Stimulated activated CD4-positive, alpha-beta T cell treated with anti-CD3 and anti-CD28 coated beads, Interleukin-1b, Interleukin-23, amount 100 ng/mL, for 4 hours (primary cell): ENCODE results near the gene CCL11.

Source experiments
- DNase-seq, 2 donors: peaks; one replicate each; pipeline ENCODE4 v3.0.0-alpha.2; 2020; ENCODE audit warnings: low read depth in 2 of 2

Gene CCL11

DNA sequence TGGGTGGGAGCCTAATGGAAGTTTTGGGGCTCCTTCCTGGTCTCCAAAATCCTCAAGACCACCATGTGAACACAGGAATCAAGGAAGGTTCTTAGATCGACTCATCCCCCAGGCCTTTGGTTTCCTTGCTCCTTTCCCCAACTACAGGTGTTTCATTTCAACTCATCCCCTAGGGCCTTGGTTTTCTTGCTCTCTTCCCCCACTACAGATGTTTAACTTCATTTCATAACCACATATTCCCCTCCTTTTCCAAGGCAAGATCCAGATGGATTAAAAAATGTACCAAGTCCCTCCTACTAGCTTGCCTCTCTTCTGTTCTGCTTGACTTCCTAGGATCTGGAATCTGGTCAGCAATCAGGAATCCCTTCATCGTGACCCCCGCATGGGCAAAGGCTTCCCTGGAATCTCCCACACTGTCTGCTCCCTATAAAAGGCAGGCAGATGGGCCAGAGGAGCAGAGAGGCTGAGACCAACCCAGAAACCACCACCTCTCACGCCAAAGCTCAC, at the start of gene CCL11:
Gene CCL11 (plus strand): TSS at position 457 of the 507 bp plus-strand sequence. CDS start 67 bp downstream, outside the sequence.
- DNase-seq, result no peak

DNA sequence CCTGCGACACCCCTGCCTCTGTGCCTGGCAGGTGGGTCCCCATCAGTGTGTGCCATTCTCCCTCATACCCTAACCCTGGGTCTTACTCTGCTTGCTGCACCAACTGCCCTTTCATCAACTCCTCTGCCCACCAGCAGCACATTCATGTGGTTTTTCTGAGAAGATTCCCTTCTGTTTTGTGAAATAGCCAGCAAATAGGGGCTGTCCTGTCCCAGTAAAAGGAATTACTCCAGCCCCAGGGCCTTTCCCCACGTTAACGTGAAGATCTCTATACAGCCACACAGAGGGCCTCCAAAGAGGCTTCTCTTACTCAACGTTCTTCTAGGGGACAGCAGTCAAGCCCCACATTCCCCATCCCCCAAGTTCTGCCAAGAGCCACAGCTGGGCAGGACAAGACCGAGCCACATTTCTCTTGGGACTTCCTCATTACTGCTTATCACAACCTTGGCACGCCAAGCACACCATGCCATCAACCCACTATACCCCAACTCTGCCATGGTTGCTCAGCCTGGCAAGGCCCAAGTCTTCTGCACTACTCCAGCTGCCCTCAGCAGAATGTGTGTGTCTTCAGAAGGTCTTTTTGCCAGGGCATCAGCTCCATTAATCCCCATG, 49.2 kb upstream of the CCL11 start:
- no peak for DNase-seq

DNA sequence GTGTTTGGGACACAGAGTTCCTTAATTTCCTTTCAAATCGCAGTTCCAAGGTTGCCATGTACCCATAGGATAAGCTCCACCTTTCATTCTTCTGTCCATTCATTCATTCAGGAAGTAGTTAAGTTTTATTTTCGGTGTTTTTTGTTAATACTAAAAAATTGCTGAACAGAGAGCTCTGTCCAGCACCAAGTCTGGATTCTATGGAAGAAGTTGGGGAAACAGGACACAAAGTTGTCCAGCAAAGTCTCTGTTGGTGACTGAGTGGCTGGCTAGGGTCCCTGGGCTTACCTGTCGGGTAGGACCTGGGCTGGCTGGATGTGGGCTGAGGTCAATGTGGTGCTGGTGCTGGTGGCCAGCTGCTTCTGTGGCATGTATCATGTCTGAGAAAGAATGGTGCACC, 48.1 kb upstream of the CCL11 start:
- DNase-seq, result no peak

DNA sequence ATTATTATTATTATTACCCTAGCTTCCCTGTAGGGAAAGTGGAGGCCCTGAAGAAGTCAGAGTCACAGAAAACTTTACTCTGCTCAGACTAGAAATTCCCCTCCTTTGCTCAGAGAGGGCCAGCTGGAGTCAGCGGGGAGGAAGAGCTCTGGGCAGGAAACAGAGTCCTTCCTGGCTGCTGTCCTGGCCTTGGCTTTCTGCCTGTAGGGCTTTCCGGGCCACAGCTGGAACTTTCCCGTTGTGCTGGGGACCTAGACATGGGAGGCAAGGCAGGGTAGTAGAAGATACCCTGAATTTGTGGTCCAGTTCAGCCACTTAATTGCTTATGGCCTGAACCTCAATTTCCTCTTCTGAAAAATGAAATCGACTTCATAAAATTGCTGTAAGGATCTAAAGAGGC, 44.5 kb upstream of the CCL11 start:
- no peak for DNase-seq

DNA sequence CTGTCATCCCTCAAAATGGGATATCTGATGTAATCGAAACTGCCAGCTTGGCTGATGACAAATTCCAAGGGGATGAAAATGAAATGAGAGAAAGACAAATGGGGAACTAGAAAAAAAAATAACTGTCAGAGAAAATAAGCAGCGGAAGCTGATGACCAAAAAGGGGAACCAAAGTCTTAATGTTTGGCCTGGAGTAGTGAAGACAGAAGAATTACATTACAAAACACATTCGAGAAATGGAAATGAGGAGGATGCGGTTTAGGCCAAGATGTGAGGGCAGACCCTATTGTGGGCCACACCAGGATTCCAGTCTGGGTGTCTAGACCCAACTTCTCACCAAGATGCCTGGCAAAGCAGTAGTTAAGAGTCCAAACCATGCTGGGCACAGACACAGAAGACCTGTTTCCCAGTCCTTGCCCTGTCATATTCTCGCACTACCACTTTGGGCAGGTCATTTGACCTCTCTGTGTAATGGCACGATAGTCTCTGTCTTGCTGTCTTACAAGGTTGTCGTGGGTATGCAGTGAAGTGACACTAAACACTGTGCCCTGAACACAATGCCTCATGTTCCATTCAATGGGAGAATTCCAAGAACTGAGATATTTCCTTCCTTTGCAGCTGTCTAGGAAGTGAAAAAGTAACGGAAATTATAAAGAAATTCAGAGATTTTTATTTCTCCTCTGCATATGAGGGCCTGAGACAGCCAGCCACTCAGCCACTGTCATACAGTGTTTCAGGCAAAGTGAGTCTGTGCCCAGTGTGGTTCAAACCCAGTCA, 42.8 kb upstream of the CCL11 start:
- no peak for DNase-seq

DNA sequence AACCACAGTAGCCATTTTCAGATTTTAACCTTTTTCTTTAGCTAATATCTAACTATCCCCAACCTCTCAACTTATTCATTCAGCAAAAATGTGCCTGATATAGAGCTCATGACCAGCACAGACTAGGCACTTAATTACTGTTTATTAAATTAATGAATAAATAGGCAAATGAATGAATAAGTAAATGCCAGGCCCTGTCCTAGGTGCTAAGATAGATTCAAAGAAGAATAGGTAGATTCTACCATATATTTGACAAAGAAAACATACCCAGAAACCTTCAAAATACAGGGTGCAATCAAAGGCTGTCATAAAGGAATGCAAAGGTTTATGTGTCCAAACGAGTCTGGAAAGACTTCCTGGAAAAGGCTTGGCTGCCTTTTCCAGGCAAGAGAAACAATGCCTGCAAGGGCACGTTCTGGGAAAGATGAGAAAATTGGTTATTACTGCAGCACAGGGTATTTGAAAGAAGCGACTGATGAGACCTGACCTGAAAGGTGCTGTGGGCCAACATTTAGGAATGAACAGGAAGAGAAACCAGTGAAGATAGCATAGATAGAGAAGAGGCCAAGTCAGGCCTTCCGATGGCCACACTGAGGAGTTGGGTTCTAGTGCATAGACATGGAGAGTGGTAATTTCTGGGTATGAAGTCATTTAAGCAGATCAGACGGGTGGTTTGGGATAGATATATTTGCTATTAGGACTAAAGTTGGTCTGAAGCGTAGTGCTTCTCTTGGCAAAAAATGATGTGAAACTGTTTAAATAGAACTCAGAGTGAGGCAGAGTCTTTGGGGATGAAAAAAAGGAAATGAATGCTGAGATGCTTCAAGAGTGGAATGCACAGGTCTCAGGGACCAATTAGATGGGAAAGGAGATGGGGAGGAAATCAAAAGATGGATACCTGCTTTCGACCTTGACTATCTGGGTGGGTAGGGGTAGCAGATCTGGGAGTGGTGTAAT, 41.9 kb upstream of the CCL11 start:
- DNase-seq, result no peak

DNA sequence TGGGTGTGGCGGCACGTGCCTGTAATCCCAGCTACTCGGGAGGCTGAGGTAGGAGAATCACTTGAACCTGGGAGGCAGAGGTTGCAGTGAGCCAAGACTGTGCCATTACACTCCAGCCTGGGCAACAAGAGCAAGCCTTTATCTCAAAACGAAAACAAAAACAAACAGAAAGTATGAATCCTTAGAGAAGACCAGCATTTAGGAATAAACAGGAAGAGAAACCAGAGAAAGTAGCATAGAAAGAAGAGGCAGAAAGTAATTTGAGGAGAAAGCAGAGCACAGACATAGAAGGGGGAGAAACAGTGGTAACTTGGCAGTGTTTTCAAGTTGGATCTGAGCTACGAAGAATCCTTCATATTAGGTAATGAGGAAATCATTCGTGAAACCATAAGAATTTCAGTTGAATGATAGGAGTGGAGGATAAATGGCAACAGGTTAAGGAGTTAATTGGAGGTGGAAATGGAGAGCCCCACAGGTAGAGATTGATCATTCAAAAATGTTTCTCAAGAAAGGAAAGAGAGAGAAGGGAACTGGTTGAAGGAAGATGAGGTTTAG, 40.1 kb upstream of the CCL11 start:
- DNase-seq, result no peak

DNA sequence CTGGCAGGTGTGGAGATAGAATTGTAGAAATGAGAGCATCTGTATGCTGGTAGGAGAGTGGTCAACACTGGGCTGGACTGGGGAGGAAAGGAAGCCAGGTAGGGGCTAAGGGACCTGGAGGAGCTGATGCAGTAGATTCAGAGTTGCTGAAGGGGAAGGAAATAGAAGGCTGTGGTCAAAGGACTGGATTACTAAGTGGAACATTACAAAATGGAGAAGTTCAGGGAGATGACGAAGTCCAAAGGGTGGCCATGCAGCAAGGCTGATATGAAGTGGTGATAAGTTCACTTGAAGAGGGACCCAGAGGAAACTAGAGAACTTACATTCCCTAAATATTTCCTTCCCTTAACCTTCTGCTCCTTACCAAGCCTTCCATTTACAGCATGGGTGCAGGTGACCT, 39.1 kb upstream of the CCL11 start:
- DNase-seq, result no peak

DNA sequence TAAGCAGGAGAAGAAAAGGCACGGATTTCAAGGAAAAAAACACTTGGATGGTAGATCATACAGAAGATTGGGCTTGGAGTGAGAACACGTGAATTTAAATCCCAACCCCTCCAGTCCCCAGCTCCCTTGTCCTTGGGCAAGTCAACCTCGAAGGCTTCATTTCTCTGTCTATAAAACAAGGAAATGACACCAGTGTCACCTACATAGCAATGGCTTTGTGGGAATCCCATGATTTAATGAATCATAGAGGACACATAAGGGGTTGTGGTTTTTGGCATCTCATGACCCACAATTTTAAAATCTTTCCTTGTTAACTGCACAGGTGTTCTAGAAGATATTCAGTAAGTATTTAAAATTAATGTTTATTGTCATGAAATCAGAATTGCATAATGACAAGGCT, 38.7 kb upstream of the CCL11 start:
- DNase-seq, result no peak

DNA sequence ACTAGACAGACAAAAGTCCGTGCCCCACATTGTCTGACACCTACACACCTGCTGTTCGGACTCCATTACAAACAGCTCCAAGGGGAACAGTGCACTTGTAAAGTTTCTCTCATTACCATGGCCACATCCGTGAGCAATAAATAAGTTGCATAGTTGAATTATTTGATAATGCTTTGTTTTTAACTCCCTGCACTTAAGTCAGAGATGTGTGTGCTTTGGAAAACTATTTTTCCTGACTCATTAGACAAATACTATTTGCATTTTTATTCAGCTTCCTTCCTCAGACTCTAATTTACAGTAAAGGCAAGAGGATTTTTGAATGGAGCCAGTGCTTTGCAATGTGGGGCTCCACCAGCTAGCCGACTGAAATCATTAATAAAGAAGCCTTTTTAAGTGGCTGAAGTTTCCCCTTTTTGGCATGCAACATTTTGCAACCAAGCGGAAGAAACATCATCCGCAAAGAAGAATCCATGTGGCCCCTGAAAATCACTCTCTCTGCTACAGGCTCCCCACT, 37.0 kb upstream of the CCL11 start:
- no peak for DNase-seq

DNA sequence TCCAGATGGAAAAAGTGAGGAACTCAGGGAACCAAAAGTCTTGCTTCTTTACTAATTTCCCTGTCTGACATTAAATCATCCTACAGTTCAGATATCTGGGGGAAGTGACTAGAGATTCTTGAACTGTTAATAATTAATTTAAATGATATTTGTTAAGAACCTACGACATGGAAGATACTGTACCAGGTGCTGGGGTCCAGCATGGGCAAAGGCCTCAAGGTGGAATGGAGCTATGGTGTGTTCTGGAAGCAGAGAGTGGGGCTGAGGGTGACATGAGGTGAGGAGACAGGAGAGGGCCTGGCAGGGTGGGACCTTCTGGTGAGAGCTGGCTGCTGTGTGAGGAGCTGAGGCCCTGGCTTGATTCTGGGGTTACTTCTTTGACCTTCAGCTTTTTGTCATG, 36.5 kb upstream of the CCL11 start:
- DNase-seq, result no peak

DNA sequence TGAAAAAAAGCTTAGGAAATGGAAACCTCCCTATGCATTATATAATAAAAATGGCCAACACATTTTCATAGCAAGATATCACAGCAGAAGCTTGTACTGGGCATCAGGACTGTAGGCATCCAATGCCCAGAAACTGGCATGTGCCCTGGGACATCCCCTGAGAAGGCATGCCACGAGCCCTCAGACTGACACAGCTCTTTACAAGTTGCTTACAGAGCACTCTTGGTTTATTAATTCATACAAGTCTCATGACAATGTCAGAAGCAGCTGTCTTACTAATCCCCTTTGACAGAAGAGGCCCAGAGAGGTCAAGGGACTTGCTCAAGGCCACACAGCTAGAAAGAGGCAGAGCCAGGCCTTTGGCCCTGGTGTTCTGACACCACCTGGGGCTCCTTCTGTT, 36.1 kb upstream of the CCL11 start:
- no peak for DNase-seq

DNA sequence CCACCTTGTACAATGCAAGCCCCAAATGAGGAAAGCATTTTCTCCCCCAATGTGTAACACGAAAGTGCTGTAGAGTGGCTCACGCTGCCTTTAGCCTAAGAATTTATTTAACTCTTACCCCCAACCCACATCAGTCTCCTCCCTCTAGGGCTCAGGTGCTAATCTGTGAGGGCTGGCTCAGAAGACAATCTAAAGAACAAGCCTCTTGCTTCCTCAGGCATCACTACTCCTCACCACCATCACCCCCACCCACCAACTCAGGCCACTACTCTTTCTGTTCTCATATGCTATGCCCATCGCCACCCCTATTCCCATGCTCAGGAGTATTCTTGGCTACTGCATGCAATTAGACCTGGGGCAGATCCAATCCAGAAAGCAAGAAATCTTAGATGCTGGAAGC, 34.4 kb upstream of the CCL11 start:
- DNase-seq, result no peak

DNA sequence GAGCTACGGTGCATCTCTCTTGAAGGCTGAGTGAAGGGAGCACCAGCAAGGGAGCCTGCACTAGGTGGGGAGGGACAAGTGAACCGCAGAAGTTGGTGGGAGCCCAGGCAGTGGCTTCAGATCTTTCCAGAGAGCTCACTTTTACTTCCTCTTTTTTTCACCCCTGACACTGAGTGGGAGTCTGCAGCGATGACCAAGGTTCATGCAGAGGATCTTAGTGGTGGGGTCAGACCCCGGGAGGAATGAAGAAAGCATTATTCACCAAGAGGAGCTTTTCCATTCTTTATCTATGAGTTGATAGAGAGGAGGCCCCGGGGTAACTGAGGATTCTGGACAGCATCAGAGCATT, 33.5 kb upstream of the CCL11 start:
- no peak for DNase-seq

DNA sequence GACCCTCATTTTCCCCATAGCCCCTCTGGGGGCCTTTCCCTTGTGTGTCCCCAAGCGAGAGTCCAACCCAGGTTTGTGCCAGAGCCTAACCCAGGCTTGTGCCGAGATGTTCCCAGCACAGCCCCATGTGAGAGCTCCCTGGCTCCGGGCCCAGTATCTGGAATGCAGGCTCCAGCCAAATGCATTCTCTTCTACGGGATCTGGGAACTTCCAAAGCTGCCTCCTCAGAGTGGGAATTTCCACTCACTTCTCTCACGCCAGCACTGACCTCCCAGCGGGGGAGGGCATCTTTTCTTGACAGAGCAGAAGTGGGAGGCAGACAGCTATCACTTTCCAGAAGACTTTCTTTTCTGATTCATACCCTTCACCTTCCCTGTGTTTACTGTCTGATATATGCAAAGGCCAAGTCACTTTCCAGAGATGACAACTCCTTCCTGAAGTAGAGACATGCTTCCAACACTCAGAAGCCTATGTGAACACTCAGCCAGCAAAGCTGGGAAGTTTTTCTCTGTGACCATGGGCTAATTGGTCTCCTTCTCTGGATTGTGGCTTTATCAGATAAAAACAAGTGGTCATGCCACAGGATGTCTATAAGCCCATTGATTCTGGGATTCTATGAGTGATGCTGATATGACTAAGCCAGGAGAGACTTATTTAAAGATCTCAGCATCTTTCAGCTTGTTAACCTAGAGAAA, 33.0 kb upstream of the CCL11 start:
- DNase-seq, result no peak

DNA sequence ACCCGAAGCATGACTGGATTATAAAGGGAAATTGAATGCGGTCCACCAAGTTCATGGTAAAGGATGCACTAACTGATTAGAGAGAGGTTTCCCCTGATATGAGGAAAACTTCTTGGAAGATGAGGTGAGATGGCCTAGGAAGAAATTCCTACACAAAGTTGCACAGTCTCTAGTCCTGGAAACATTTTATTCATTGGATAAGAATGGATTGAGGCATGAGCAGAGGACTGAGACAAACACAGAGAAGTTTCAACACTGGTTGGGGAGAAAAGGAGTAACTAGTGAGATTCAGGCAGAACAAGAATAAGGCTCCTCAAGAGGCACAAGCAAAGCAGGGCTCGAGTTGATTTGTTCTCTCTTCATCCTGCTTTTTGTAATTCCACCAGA, 32.4 kb upstream of the CCL11 start:
- no peak for DNase-seq

DNA sequence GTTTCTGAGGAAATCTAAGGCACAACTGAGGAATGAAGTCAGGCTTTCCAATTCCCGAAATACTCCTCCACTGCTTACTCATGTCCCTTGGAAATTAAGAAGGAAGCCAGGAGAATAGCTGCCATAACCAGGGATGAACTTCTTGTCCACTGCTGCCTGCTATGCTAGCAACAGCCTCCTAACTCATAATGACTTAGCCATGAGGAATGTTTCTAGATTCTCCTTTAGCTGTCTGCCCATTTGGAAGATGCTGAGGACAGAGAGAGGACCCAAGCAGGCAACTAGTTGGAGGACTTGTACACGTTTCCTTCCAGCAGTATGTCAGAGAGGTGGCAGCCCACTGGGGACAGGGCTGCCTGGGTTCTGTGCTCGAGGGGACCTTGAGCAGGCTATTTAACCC, 31.4 kb upstream of the CCL11 start:
- DNase-seq, result no peak

DNA sequence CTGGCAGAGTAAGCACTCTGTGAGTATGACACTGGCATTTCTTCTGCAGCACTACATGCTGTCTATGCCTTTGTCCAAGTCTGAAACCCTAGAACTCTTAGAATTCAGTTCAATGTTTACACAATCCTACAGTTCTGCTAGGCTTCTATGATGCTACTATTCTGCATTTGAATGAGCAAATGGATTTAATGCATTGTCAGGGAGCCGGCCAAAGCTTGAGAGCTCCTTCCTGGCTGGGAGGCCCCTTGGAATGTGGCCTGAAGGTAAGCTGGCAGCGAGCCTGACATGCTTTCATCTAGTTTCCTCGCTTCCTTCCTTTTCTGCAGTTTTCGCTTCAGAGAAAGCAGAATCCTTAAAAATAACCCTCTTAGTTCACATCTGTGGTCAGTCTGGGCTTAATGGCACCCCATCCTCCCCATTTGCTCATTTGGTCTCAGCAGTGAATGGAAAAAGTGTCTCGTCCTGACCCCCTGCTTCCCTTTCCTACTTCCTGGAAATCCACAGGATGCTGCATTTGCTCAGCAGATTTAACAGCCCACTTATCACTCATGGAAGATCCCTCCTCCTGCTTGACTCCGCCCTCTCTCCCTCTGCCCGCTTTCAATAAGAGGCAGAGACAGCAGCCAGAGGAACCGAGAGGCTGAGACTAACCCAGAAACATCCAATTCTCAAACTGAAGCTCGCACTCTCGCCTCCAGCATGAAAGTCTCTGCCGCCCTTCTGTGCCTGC, 30.7 kb upstream of the CCL11 start, which contains the start of gene CCL2:
Gene CCL2 (plus strand): TSS at position 635 of the 730 bp plus-strand sequence. CDS start 65 bp downstream, at position 700.
- DNase-seq, result no peak

DNA sequence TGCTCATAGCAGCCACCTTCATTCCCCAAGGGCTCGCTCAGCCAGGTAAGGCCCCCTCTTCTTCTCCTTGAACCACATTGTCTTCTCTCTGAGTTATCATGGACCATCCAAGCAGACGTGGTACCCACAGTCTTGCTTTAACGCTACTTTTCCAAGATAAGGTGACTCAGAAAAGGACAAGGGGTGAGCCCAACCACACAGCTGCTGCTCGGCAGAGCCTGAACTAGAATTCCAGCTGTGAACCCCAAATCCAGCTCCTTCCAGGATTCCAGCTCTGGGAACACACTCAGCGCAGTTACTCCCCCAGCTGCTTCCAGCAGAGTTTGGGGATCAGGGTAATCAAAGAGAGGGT, 30.2 kb upstream of the CCL11 start:
- no peak for DNase-seq

DNA sequence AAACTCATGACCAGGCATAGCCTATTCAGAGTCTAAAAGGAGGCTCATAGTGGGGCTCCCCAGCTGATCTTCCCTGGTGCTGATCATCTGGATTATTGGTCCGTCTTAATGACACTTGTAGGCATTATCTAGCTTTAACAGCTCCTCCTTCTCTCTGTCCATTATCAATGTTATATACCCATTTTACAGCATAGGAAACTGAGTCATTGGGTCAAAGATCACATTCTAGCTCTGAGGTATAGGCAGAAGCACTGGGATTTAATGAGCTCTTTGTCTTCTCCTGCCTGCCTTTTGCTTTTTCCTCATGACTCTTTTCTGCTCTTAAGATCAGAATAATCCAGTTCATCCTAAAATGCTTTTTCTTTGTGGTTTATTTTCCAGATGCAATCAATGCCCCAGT, 29.7 kb upstream of the CCL11 start:
- DNase-seq, result no peak
